Uterus (tissue), 4 donors: Measurements from ENCODE around the gene ZNF521. TPM values are rescaled to one million over a fixed set of nuclear protein-coding genes. Genes with fewer than 3 reads are reported as not detected.

Source experiments
- DNase-seq, 2 donors: peaks; one replicate each; pipeline ENCODE4 v3.0.0-alpha.2; 2019 to 2020
- H3K27ac ChIP-seq, 2 donors: fragments of 200-600 bp; sonication (generic); 1 replicate in 1 of 2; 2 replicates in 1 of 2; pipeline ENCODE4 v1.5.1; 2016 to 2018
- H3K27me3 ChIP-seq, 2 donors: fragments of 200-600 bp; sonication (generic); one replicate each; pipeline ENCODE4 v1.5.1; 2018 to 2019; ENCODE audit warnings: control low read depth in 1 of 2
- H3K36me3 ChIP-seq, 2 donors: fragments of 200-600 bp; sonication (generic); one replicate each; pipeline ENCODE4 v1.5.1; 2019; ENCODE audit warnings: control low read depth in 1 of 2
- H3K4me1 ChIP-seq, 2 donors: fragments of 200-600 bp; sonication (generic); one replicate each; pipeline ENCODE4 v1.5.1; 2018 to 2019; ENCODE audit warnings: control low read depth in 1 of 2
- H3K4me3 ChIP-seq, 2 donors: fragments of 200-600 bp; sonication (generic); 1 replicate in 1 of 2; 2 replicates in 1 of 2; pipeline ENCODE4 v1.5.1; 2018 to 2019; ENCODE audit warnings: mild to moderate bottlenecking in 1 of 2
- H3K9me3 ChIP-seq, 2 donors: fragments of 200-600 bp; sonication (generic); one replicate each; pipeline ENCODE4 v1.5.1; 2019; ENCODE audit warnings: control low read depth in 1 of 2
- POLR2A ChIP-seq, 2 donors: fragments of 450-650 bp; IDR thresholded peaks; one replicate each; pipeline ENCODE4 v1.6.1; 2016; ENCODE audit warnings: antibody characterized with exemption in 2 of 2, mild to moderate bottlenecking in 1 of 2, moderate library complexity in 1 of 2
- intact Hi-C: fragments of 100-400 bp; cut with DNase I; formaldehyde crosslinking; loops from one replicate; pipeline ENCODE4 v1.15.1; 2023; ENCODE audit warnings: low total_unique reads
- total RNA-seq, 4 donors: library from RNA; depleted of rRNA in 3 of 4; stranded (reverse); fragments of >200 nt in 3 of 4; gene quantifications; one replicate each; pipeline versions ENCODE4 v1.1.0 to v1.2.4, GENCODE V29; 2014 to 2023
- TF ChIP-seq, protein P1 (sequence below), 4 experiments: fragments of 200-600 bp in 2 of 4; fragments of 450-650 bp in 2 of 4; sonication (generic) in 2 of 4; IDR thresholded peaks; one replicate each; pipeline ENCODE4 v1.5.1; 2016 to 2019; ENCODE audit warnings: antibody characterized with exemption in 4 of 4, mild to moderate bottlenecking in 2 of 4, moderate library complexity in 1 of 4
- donor health status: DM: yes; HTN: yes; CAD: no.

The ZNF521 gene
- total RNA-seq, 4 donors from 2014 or later: 47.4 to 116 (median 72.8) TPM

- H3K27ac ChIP-seq: peak overlapping the region; percentile 21 to 48
Measured at GRCh38 chr18:25299426-25300300, 52.3 kb downstream of the ZNF521 start.

GRCh38 chr18:25298853-25299274 lies 53.1 kb downstream of the ZNF521 start:
- H3K36me3 ChIP-seq: no peaks in the 10 kb centered on the region
- H3K4me3 ChIP-seq: no peak overlapping the region
- no peaks in the 10 kb centered on the region for H3K27me3 ChIP-seq
- H3K27ac ChIP-seq: peak overlapping the region; percentile 21 to 48
- no peaks in the 10 kb centered on the region for H3K9me3 ChIP-seq
- no peaks in the 10 kb centered on the region for H3K4me1 ChIP-seq
- peak in 1 of 2 donors; percentile 50 for DNase-seq
- intact Hi-C loops: no loop called here
- TF ChIP-seq, protein P1, sequence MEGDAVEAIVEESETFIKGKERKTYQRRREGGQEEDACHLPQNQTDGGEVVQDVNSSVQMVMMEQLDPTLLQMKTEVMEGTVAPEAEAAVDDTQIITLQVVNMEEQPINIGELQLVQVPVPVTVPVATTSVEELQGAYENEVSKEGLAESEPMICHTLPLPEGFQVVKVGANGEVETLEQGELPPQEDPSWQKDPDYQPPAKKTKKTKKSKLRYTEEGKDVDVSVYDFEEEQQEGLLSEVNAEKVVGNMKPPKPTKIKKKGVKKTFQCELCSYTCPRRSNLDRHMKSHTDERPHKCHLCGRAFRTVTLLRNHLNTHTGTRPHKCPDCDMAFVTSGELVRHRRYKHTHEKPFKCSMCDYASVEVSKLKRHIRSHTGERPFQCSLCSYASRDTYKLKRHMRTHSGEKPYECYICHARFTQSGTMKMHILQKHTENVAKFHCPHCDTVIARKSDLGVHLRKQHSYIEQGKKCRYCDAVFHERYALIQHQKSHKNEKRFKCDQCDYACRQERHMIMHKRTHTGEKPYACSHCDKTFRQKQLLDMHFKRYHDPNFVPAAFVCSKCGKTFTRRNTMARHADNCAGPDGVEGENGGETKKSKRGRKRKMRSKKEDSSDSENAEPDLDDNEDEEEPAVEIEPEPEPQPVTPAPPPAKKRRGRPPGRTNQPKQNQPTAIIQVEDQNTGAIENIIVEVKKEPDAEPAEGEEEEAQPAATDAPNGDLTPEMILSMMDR (IDR thresholded peaks at IDR 0.05): no peak
- no peak for TF ChIP-seq POLR2A (IDR thresholded peaks at IDR 0.05)

More at GRCh38 chr18:25299426-25300300, 52.3 kb downstream of the ZNF521 start:
- H3K4me1 ChIP-seq: no peaks in the 10 kb centered on the region
- no peak overlapping the region for H3K4me3 ChIP-seq
- H3K36me3 ChIP-seq: no peaks in the 10 kb centered on the region
- no peaks in the 10 kb centered on the region for H3K9me3 ChIP-seq
- intact Hi-C loops: no loop called here
- no peak for DNase-seq
- no peaks in the 10 kb centered on the region for H3K27me3 ChIP-seq
- TF ChIP-seq, protein P1 (IDR thresholded peaks at IDR 0.05): no peak
- no peak for TF ChIP-seq POLR2A (IDR thresholded peaks at IDR 0.05)

- no peaks in the 10 kb centered on the region for H3K4me1 ChIP-seq
Measured at GRCh38 chr18:25295624-25296138, 56.3 kb downstream of the ZNF521 start.

DNA sequence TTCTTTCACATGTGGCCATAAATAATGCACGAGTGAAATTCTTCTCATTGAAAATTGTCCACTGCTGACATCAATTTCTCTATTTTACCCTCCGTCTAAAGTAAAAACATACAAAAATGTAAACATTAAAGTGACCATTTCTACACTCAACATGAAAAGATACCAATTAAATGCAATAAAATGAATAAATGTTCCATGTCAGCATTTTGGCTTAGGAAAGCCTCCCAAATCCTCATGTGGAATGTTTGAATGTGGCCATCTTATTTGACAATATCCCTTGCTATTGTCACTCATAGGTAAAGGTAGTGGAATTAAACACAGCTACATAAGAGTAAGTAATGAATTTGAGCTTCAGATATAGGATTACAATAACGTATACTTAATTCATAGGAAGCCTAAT lies 60.8 kb downstream of the ZNF521 start:
- intact Hi-C loops: no loop called here
- no peak overlapping the region for H3K4me3 ChIP-seq
- no peaks in the 10 kb centered on the region for H3K9me3 ChIP-seq
- no peaks in the 10 kb centered on the region for H3K36me3 ChIP-seq
- DNase-seq: no peak
- no peaks in the 10 kb centered on the region for H3K27me3 ChIP-seq
- TF ChIP-seq, protein P1 (IDR thresholded peaks at IDR 0.05): no peak
- TF ChIP-seq POLR2A (IDR thresholded peaks at IDR 0.05): no peak
- H3K27ac ChIP-seq: no peak overlapping the region
- no peaks in the 10 kb centered on the region for H3K4me1 ChIP-seq

More at GRCh38 chr18:25295624-25296138, 56.3 kb downstream of the ZNF521 start:
- no peak for TF ChIP-seq POLR2A (IDR thresholded peaks at IDR 0.05)
- TF ChIP-seq, protein P1 (IDR thresholded peaks at IDR 0.05): no peak
- no peak overlapping the region for H3K4me3 ChIP-seq
- no peak for DNase-seq
- H3K36me3 ChIP-seq: no peaks in the 10 kb centered on the region
- H3K27me3 ChIP-seq: no peaks in the 10 kb centered on the region
- no peaks in the 10 kb centered on the region for H3K9me3 ChIP-seq
- H3K27ac ChIP-seq: no peak overlapping the region
- intact Hi-C loops: no loop called here
